Suppressor macrophage treated with lipopolysaccharide for 4 hours (primary cell): Measurements from ENCODE around the gene RBM18.

Source experiments
- DNase-seq: peaks from one replicate; pipeline ENCODE4 v3.0.0-alpha.2; 2020

The RBM18 gene

DNA sequence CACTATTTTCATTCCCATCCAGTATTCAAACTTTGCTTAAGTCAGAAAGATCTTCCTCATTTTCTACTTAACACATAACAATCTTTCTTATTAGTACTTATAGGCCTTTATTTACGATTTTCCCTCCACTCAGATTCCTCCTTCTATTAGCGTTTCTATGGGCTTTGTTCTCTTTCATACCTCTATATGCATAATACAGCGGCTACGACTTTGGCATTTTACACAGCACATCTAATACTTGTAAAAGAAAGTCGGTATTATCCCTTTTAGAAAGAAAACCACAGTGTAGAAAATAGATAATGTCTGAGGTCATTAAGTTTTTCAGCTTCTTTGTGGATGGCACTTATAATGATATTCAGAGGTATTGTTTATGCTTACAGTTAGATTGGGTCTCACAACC, 8.4 kb downstream of the RBM18 start:
- DNase-seq: no peak

DNA sequence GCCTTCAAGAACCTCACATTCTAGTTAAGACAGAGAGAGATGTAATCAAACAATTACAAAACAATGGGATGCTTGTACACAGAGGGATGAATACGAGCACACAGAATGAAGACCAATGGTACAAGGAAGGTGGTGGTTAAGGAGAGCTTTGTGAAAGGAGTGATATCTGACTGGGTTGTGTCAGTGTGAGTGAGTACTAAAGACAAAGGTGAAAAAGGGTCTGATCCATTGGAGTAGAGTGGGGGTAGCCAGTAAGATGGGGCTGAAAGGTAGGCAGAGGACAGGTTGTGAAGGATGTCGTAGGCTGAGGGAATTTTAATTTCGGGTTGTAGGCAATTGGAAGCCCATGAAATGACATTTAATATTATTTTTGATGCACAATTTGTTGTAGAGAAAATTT, 9.9 kb downstream of the RBM18 start:
- DNase-seq: no peak

DNA sequence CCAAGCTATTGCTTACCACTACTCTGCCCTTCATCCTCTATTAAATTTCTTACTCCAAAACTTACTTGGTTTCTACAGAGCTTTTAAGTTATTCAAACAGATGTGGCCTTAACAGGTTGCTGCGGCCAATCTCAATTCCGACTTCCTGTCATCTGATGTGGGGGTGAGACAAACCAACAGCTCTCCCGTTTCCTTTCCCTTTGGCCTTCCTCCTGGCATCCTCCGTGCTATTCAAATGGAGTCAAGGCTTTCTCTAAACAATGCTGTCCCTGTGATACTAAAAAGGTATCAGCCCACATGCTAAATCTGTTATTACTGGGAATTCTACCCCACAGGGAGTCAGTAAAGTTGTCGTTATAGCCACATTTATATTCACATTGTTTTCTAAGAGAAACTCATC, 11.8 kb downstream of the RBM18 start:
- DNase-seq: no peak

DNA sequence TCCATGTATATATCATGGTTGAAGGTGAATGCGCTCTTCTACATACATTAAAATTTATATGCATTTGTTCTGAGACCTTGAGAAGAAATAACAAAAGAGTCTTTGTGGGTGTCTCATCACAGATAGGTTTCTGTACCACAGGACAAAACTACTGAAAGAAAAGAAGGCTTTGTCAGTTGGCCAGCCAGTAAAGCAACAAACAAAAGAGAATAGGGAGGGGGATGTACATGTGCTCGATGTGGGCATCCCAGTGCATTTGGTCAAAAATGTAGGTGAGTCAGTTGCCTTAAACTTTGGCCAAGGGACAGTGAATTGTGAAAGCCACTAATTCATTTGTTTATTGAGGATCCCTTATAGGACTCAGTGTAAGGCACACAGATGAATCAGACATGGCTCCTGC, 13.3 kb downstream of the RBM18 start:
- no peak for DNase-seq

DNA sequence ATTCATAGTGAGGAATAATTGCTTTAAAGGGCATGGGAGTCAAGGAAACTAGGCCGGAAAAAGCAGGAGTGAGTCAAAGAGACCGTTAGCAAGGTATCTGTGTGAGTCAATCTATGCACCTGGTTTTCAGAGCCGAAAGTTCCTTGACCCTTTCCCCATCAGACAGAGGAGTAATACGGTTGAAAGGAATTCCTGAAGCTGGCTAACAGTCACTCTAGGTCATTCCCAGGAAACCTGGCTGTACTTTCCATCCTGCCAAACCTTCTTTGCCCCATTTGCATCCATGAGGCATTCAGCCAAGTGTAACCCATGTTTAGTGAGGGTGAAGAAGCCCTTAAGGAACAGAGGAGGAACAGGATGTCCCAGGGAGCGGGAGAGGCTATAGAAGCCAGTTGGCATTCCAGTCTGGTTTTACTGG, 16.2 kb downstream of the RBM18 start:
- no peak for DNase-seq

DNA sequence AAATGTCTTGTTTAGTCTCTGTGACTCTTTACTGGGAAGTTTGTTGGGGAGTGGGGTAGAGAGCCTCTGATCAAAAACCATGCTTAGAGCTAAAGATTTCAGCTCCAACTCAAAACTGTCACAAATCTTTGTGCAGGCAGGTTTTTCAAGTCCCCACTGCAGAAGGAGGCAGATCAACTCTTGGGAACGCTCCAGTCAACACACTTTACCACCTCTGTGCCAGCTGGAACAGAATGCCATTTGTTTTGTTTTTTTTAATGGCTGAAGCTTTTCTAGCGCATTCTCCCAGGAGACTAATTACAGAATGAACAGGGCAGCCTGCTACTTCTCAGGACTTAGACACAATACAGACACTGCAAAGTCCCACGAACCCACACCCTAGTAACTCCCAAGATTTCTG, 18.0 kb downstream of the RBM18 start:
- DNase-seq: no peak

DNA sequence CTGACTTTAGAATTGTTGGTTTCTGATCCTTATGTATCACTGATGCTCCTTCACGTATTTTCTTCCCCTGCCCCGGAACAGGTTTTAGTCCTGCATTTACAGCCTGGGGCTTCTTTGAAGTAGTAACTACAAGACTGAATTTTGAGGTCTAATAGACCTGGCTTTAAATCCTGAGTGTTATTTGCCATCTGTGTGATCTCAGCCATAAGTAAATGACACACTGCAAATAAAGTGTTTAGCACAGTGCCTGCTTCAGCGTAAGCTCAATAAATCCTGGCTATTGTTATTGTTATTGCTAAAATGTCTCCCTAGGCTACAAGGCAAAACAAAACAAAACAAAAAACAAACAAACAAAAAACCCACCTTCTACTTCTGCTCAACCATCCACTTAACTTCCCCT, 20.3 kb downstream of the RBM18 start:
- DNase-seq: no peak

DNA sequence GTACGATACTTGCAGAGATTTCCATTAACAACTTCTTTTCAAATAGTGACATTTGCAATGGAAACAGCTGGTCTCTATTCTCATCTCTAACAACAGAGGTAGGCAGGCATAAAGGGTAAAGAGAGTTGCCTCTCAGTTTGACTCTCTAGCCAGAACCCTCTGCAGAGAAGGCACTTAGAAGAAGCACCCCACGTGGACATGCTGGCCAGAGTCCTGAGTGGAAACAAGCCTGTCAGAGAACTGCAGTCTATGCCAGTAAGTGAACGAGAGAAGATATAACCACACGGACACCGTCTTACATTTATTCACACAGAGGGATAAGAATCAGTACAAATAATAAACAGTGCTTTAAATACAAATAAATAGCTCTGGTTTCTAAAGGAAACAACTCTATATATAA, 24.9 kb downstream of the RBM18 start:
- no peak for DNase-seq

DNA sequence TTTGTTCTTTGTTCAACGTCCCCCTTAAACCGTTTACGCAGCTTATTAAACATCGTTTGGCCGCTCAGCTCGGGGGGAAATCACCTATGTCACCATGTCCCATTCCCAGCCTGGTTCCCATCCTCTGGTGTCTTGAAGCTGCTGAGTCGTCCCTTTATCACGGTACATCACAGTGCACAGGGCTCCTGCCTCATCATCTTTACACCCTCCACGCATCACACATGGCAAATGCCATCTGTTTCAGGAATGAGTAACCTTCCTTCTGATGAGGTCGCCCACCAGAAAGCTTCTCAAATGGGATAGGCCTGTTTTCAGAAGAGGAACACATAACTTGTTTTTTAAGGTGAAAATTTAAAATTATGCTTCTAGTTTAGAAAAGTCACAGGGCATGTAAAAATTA, 28.0 kb downstream of the RBM18 start:
- no peak for DNase-seq

DNA sequence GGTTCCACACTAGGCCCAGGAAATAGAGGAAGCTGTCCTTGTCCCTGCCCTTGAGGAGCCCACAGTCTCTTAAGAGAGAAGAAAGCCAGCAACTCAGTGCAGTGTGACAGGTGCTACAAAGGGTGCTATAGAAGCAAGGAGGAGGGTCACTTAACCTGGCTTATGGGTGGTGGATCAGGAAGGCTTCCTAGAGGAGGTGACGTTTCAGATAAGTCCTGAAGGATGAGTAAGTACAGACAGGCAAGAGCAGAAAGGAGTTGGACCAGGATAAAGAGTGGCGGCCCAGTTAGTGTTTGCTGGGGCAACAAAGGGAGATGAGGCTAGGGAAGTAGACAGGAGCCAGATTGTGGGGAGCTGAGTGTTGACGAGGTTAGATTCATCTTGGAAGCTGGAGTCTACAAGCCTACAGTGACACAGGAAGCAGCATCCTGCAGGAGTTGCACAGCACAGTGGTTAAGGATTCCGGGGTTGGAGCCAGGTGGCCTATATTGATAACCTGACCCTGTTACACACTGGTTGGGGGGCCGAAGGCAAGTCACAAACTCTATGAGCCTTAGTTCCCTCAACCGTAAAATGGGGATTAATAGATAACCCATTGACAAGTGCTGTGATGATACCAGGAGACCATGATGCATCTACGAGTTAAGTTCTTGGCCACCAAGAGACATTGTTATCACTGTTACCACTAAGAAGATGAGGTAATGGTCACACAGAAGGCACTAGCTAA, 30.5 kb downstream of the RBM18 start:
- DNase-seq: no peak

DNA sequence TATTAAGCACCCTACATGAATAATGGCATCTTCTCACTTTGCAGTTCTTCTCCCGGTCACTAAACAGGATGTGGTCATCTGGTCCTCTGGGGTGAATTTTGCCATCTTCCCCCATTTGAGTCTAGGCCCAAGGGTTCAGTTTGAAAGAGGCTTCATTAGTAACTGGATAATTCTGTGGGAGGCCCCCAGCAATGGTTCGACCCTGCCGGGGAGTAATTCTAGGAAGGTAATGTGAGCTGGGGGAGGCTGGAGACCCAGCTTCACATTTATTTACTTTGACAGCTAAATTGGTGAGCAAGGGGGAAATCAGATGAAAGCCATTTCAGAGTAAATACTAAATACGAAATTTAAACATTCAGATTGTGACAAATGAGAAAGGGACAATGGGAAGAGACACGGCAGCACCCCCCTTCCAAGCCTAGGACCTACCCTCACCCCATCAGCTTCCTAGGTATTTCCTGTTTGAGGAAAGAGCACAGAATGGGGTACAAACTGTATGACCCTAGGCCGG, 31.8 kb downstream of the RBM18 start:
- no peak for DNase-seq

DNA sequence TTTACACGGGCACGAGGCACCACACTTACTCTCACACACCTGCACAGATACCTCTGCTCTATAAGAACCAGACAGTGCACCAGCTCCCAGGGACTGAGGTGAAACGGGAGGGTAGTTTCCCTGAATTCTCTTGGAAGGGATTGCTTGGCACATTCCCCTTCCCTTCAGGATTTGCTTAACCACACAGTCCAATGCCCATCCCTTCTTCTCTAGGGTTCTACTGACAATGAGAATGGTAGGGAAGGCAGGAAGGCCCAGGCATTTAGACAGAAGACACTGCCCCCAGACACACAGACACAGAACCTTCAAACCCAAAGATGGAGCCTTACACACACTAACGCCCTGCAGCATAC, 35.2 kb downstream of the RBM18 start:
- no peak for DNase-seq

DNA sequence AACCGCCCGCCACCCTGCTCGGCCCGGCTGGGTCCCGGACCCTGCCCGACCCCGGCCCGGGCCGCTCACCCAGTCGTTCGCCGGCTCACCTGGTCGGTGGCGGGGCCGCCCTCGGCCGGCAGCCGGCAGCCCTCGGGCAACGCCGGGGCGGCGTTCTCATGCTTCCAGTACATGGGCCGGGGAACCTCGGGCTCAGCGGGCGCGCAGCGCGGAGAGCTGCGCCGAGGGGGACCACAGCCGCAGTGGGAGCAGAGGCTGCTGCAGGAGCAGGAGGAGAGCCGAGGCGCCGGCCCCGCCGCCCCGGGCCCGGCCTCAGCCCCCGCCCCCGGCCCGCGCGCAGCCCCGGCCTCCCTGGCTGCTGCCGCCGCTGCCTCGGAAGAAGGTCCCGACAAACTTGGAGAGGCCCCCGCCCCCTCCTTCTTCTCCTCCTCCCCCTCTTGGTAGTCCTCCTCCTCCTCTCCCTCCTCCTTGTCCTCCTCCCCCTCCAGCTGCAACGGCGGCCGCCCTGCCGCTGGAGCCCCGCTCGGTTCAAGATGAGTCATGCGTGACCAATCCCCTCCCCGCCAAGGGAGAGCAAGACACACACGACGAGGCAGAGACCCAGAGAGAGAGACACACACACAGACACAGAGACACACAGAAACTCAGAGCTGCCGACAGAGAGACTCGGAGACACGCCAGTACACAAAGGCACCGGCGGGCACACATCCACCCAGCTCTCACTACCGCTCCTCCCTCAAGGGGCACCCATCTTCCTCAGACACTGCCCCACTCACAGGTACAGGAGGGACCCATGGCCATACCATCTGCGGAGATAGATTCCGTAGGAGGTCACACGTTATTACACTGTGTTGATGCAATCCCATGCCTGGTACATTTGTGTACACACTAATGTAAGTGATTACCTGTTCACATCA, 35.8 kb downstream of the RBM18 start, which contains the start of gene LHX6:
Gene LHX6 (minus strand): TSS at position 390 of the 917 bp plus-strand sequence. CDS start 217 bp downstream, at position 173.
- no peak for DNase-seq

DNA sequence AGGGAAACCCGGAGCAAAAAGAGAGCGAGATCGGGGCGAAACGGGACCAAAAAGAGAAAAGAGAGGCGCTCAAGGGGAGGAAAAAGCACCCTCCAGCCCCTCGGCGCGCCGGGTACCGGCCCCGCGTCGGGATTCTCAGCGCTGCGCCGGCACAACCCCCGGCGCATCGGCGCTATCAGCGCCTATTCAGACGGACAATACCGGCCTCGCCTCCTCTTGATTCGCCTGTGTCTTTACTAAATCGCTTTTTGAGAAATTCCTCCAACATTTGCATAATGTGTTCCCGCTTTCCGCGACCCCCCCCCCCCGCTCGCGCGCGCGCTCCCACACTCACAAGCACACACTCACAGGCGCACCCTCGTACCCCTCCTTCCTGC, 36.5 kb downstream of the RBM18 start:
- no peak for DNase-seq

DNA sequence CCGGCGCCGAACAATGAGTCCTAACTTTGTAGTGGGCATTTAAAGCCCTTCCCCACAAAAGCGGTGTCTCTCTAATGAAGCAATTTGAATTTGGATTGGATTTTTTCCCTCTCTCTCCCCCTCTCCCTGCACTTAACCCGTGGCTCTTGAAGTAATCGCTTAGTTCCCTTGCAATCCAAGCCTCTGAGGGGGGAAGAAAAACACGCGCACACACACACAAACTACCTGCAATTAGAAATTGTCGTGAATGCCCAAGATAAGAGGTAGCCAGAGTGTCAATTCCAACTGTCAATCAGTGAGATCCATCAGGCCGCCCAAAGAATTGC, 37.1 kb downstream of the RBM18 start:
- DNase-seq: no peak

DNA sequence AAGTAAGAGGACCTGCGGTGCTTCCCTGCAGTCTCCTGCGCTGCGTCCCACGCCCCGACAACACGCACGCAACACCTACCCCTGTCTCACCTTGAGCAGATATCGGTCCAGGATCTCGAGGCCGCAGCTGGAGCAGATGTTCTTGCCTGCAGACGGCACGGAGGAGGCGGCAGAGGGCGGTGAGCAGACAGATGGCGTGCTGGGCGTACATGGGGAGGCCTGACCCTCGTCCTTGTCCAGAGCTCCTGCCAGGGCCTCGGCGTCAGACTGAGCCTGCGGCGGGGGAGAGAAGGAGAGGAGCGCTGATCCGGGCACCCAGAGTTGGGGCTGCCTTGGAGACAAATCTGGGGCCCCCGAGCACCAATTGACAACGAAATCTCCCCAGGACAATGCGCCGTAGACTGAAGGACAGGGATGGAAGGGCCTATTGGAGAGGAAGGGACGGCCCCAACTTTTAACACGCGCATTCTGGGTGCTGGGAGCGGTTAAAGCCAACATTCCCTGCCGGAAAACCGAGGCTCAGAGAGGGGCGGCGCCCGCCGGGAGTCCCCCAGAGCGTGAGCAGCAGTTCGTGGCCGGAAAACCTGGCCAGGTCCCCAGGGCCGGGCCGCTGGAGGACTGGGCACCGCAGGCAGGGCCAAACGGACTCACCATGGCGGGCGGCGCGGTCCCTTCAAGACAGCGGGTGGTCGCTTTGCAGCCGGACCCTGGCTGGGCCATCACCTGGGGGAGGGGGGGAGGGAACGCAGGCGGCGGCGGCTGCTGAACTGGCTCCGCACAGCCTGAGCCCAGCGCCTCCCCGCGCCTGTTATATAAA, 37.7 kb downstream of the RBM18 start:
- DNase-seq: no peak

DNA sequence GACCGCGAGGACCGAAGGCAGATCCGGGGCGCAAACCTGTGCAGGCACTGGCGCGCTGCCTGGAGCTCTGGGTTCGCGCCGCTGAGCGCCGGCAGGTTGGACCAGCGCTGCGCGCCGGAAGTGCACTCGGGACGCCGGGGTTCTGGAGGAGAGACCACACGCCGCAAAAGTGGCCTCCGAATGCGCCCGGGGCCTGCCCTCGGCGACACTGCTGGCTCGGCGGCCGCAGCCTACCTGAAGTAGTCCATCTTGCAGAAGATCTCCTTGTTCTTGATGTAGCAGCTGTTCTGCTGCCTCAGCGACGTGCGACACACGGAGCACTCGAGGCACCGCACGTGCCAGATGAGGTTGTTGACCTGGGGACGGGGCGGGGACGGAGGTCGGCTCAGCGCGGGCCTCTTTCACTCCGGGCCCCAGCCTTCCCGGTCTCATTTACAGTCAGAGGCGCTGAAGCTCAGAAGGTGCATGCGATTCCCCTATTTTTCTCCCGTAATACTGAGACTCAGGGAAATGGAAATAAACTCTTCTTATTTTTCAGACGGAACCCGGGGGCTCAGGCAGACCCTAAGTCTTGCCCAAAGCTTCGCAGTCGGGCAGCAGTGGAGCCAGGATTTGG, 38.4 kb downstream of the RBM18 start:
- DNase-seq: no peak

DNA sequence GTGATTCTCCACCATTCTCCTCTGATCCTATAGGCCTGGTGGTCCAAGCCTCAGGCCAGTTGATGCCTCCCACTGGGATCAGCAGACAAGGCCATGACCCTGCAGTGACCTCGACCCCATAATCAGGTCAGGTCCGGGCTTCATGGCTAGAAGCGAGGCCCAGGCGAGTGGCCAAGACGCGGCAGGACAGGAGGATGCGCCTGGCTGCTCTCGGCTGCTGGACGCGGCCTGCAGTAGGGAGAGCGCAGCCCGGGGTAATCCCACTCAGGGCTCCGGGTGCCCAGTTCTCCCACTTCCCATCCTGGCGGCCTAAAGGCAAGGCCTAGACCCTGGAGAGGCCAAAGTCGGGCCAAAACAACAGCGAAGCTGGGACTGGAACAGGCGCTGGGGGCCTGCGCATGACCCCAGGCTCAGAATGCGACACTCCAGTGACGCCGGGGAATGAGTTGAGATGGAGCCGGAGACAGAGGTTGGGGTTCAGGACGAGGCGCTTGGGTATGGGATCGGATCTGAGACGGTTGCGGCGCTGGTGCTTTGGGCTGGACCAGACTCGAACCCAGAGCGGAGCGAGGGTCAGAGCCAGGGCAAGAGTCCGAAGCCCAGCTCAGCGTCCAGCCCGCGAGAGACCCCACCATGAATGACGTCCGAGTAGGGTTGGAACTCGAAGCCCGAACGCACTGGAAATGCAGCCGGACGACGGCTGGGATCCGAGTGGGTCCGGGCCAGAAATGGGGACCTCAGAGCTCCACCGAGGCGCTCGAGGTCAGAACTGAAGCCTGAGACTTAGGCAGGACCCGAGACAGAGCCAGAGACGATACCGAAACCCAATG, 39.1 kb downstream of the RBM18 start:
- DNase-seq: no peak

DNA sequence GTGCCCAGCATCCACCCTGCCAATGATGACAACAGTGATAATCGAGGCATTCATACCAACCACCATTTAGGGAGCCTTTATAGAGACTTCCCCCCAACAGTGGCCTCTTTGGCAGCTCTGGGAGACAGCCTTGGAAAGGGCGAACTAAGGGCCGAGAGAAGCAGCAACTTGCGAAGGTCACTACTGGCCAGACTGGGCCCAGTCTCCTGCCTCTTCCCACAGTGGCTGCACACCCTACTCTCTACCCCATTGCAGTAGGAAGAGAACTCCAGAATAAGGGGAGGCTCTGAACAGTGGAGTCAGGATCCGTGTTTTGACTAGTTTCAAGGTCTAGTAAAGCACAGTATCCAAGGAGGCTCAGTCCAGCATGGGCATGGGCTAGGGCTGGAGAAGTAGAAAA, 41.2 kb downstream of the RBM18 start:
- DNase-seq: no peak

DNA sequence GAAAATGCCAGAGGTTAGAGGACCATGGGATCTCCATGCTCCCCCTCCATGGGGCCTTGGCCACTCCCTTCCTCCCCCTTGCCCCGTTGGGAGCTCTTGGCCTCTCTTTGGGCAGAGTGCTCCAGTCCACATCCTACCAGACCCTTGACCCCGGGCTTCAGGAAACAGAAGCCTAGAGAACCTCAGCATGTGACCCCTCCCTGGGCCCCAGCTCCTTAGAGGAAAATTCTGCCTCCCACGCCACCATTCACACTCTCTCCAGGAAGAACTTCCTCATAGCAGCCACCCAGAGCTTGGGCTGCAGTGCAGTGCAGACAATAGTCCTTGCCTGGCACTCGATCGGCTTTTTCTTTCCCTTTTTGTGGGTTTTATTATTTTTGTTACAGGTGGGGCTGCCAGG, 41.8 kb downstream of the RBM18 start:
- DNase-seq: peak; percentile 40

DNA sequence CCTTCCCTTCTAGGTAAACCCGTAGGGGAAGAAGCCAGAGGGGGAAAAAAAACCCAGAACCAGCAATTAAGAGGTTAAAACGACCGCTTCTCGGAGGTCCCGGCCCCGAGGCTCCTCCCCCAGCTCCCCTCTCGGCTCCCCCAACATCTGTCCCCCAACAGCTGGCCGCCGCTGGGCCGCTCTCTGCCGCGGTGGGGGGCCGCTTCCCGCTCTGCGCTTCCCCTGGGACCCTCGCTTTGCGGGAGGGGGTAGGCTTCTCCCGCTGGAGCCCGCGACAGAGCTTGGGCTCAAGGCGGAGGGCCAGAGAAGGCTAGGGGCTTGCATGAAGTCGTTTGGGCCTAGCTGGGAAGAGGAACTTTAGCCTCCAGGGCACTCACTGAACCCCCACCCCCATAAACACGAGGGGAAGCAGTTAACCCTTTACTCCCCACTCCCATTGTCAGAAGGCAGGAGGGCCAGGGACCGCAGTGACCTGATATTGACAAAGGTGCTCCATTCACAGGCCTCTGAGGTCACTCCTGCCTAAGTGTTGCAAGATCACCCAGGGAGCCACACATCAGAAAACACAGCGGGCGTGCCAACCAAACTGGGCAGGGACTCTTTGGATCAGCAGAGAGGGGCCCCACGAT, 43.3 kb downstream of the RBM18 start:
- DNase-seq: no peak
